ENCODE results near the gene TEX38. TPM values are rescaled to one million over a fixed set of nuclear protein-coding genes. Genes with fewer than 3 reads are reported as not detected.
A peak's percentile ranks its signal among the peaks of the same experiment; 100 is the strongest.
"Not testable (repeated sequence)": the region's sequence is repeated elsewhere in the genome, so short reads cannot be mapped to it uniquely, and the experiment has no call there.

The TEX38 gene
- total RNA-seq, 2 donors from 2014 or later = not detected

DNA sequence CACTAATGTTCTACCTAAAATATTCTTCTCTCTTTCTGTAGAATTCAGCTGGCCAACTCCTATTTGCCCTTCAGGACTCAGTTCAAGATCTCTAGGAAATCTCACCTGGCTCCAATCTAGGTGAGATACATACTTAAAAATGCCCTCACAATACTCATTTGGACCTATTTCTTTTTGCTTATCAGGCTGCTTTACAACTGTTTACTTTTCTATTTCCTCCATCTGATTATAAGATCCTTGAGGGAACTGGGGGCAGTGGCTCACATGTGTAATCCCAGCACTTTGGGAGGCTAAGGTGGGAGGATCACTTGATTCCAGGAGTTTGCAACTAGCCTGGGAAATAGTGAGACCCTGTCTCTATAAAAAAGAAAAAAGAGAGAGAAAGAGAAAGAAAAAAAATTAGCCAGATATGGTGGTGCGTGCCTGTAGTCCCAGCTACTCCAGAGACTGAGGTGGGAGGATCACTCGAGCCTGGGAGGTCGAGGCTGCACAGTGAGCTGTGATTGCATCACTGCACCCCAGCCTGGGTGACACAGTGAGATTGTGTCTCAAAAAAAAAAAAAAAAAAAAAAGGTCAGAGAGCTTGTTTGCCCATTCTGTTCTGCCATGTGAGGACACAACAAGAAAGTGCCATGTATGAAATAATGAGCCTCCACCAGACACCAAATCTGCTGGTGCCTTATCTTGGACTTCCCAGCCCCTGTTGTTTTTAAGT is 32.4 kb downstream of the TEX38 start:
- H3K4me3 Mint-ChIP-seq = no peak overlapping the region
- DNase-seq (no peak), ATAC-seq (no peak)
- peak overlapping the region; percentile 16 for H3K27ac Mint-ChIP-seq
- H3K9me3 ChIP-seq (ENCODE audit: control insufficient read depth, low read length, poor library complexity, severe bottlenecking) = no peaks in the 10 kb centered on the region
- peaks cover 4% of the 10 kb centered on the region for H3K36me3 Mint-ChIP-seq (ENCODE audit: low read depth)
- peaks cover 31% of the 10 kb centered on the region for H3K4me1 Mint-ChIP-seq
- no peaks in the 10 kb centered on the region for H3K27me3 Mint-ChIP-seq

DNA sequence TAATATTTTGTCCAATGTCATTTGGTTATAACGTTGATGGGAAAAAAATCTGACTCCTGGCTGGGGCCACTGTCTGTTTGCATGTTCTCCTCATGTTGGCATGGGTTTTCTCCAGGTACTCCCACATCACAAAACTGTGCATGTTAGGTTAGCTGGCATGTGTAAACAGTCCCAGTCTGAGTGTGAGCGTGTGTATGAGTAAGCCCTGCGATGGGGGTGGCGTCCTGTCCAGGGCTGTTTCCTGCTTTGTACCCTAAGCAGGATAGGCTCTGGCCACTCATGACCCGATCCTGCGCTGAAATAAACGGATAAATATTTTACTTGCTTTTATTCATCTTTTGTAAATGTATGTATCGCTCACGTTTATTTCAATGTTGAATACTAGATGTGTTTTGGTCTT is 33.8 kb downstream of the TEX38 start:
- ATAC-seq = no peak
- peaks cover 27% of the 10 kb centered on the region for H3K4me1 Mint-ChIP-seq
- no peak overlapping the region for H3K27ac Mint-ChIP-seq

DNA sequence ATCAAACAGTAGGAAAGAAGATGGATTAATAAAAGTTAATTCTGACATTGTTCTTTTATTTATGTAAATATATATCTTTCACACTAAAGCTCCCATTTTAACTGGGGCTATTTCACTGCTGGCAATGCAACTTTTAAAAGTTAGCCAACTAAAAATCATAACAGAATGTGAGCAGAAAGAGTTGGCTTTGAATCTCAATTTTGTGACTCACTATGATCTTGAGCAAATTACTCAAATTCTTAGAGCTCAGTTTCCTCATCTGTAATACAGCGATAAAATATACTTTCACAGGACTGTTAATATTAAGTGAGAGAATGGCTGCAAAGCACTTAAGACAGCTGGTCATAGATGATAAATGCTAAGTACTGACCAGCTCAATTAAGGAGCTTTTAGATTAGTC is 36.5 kb downstream of the TEX38 start:
- Mint-ChIP-seq H3K27me3 (no peaks in the 10 kb centered on the region), H3K27ac (peak overlapping the region; percentile 24), H3K36me3 (ENCODE audit: low read depth) (peaks cover 6% of the 10 kb centered on the region), H3K4me3 (no peak overlapping the region), H3K4me1 (peaks cover 20% of the 10 kb centered on the region)
- DNase-seq (no peak), ATAC-seq (no peak)
- H3K9me3 ChIP-seq (ENCODE audit: control insufficient read depth, low read length, poor library complexity, severe bottlenecking) = no peaks in the 10 kb centered on the region

More for the DNA sequence above, 33.8 kb downstream of the TEX38 start:
- H3K36me3 Mint-ChIP-seq (ENCODE audit: low read depth) = peaks cover 6% of the 10 kb centered on the region
- no peaks in the 10 kb centered on the region for H3K27me3 Mint-ChIP-seq
- H3K4me3 Mint-ChIP-seq = no peak overlapping the region
- H3K9me3 ChIP-seq (ENCODE audit: control insufficient read depth, low read length, poor library complexity, severe bottlenecking) = no peaks in the 10 kb centered on the region
- DNase-seq = no peak

DNA sequence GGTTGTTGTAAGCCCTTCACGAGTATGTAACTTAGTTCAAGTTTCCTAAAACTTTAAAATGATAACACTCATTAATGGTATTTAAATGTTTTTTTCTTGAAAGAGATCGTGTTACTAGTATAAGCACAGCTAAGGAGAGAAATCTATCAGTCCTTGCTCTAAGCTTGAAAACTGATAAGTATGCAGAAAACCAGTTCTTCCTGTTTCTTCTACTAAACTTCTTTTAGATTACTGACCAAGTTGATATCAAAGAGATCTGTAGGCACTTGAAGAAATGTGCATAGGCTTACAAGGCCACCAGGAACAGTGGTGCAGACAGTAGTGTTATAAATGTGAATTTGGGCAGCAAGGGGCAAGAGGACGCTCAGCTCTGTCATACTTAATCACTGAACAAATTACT is 43.3 kb downstream of the TEX38 start:
- no peaks in the 10 kb centered on the region for H3K9me3 ChIP-seq (ENCODE audit: control insufficient read depth, low read length, poor library complexity, severe bottlenecking)
- Mint-ChIP-seq H3K27me3 (no peaks in the 10 kb centered on the region), H3K4me3 (no peak overlapping the region), H3K36me3 (ENCODE audit: low read depth) (peaks cover 5% of the 10 kb centered on the region), H3K27ac (no peak overlapping the region), H3K4me1 (peaks cover 48% of the 10 kb centered on the region)
- DNase-seq = no peak
- no peak for ATAC-seq

DNA sequence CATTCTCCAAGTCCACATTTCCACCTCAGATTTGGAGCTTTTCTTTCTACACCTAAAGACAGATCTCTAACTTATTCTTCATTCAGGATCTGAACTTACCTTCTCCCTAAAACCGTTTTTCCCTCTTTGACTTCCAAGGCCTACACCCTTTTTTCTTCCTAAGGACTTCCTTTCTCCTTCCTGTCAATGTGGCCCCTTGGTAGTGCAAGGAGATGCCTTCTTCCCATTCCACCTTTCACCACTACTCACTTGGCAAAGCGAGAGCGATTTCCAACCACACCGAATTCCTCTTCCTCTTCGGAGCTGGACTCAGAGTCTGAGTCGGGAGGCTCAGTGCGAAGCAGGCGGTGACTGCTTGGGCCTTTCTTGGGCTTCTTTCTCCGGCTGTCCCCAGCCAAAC is 46.0 kb downstream of the TEX38 start:
- Mint-ChIP-seq H3K36me3 (ENCODE audit: low read depth) (peaks cover 5% of the 10 kb centered on the region), H3K27me3 (no peaks in the 10 kb centered on the region)
- no peak for DNase-seq

DNA sequence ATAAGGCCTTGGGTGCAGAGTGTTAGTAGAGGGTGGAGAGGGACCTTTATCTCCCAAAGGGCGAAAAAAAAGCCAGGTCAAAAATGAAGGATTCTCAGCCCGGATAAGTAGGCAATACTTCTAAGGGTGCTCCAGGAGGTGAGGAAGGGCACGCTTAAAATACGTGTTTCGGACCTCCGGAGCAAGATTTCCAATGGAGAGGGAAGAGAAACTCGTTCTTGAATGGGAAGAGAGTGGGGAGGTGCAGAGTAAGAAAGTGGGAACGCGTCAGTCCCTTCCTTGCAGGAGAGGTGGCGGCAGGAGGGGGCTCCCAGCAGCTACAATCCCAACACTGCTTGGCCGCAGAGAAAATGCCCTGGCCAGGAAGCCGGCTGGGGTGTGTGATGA is 46.7 kb downstream of the TEX38 start:
- Mint-ChIP-seq H3K4me1 (peaks cover 43% of the 10 kb centered on the region), H3K4me3 (peak overlapping the region; percentile 94), H3K27ac (peak overlapping the region; percentile 96), H3K27me3 (no peaks in the 10 kb centered on the region), H3K36me3 (ENCODE audit: low read depth) (peaks cover 5% of the 10 kb centered on the region)
- ATAC-seq (no peak), DNase-seq (no peak)
- no peaks in the 10 kb centered on the region for H3K9me3 ChIP-seq (ENCODE audit: control insufficient read depth, low read length, poor library complexity, severe bottlenecking)

More for the DNA sequence above, 46.0 kb downstream of the TEX38 start:
- peak overlapping the region; percentile 94 for H3K4me3 Mint-ChIP-seq
- H3K9me3 ChIP-seq (ENCODE audit: control insufficient read depth, low read length, poor library complexity, severe bottlenecking) = no peaks in the 10 kb centered on the region
- H3K4me1 Mint-ChIP-seq = peaks cover 43% of the 10 kb centered on the region
- peak overlapping the region; percentile 96 for H3K27ac Mint-ChIP-seq
- no peak for ATAC-seq

DNA sequence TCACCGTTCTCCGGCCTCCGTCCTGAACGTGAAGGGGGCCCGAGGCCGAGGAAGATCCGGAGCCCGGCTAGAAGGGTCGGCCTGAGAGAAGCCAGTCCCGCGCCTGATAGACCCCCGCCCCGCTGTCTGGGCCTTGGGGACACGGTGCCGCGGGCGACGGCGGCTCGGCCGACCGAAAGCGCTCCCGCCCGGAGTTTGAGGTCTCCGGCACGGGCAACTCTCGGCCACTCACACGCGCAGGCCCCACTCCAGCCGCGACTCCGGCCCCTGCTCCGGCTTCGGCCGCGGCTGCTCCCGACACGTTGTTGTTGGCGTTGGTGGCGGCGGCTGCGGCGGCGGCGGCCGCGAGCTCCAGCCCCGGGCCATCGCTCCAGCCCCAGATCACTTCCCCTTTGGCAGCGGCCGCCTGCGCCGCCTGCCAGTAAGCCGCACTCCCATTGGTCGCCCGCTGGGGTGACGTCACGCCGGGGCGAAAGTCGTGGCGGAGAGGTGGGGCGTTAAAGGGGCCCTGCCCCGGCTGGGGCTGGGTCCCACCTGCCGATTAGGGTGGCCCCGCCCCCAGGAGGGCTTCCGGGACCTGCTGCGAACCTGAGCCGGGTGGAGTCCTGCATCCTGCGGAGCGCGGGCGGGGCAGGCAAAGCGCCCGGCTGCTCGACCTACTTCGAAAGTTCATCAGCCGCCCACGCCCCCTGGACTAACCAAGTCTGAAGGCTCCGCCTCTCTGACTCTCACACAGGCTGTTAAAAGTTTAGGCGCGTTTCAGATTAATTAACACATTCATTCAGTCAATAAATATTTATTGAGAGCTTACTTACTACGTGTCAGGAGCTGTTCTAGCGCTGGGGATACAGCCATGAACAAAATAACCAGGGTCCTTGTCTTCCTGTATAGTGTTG is 47.3 kb downstream of the TEX38 start, which contains the start of gene EFCAB14:
Gene EFCAB14, minus strand, starts transcription at position 388 of the 896 bp plus-strand sequence. CDS start 1,027 bp downstream, outside the sequence.
- peak within 1 kb of the TSS; percentile 96 for H3K27ac Mint-ChIP-seq
- ATAC-seq = peak; percentile 99
- peaks cover 5% of the 10 kb centered on the region for H3K36me3 Mint-ChIP-seq (ENCODE audit: low read depth)
- H3K4me3 Mint-ChIP-seq = peak within 1 kb of the TSS; percentile 94
- no peaks in the 10 kb centered on the region for H3K27me3 Mint-ChIP-seq
- peak; percentile 98 to 100 (median 99) for DNase-seq
- H3K9me3 ChIP-seq (ENCODE audit: control insufficient read depth, low read length, poor library complexity, severe bottlenecking) = no peaks in the 10 kb centered on the region
- H3K4me1 Mint-ChIP-seq = peaks cover 43% of the 10 kb centered on the region

DNA sequence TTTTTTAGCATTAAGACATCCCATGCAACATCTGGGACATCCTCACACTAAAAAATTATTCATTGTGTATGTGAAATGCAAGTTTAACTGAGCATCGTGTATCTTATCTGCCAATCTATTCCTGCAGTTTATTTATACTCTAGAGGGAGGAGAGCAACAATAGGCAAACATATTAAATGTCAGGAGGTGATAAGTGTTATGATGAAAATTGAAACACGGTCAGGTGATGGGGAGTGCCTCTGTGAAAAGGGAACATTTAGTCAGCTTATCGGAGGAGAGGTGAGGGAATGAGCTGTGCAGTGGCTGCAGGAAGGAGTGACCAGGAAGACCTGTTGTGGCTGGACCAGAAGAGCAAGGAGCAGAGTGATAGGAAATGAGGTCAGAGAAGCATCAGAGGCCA is 48.0 kb downstream of the TEX38 start:
- H3K4me3 Mint-ChIP-seq = peak overlapping the region; percentile 92
- peaks cover 5% of the 10 kb centered on the region for H3K36me3 Mint-ChIP-seq (ENCODE audit: low read depth)
- H3K4me1 Mint-ChIP-seq = peaks cover 40% of the 10 kb centered on the region
- H3K27me3 Mint-ChIP-seq = no peaks in the 10 kb centered on the region
- DNase-seq (no peak), ATAC-seq (no peak)
- H3K9me3 ChIP-seq (ENCODE audit: control insufficient read depth, low read length, poor library complexity, severe bottlenecking) = no peaks in the 10 kb centered on the region
- H3K27ac Mint-ChIP-seq = peak overlapping the region; percentile 96

DNA sequence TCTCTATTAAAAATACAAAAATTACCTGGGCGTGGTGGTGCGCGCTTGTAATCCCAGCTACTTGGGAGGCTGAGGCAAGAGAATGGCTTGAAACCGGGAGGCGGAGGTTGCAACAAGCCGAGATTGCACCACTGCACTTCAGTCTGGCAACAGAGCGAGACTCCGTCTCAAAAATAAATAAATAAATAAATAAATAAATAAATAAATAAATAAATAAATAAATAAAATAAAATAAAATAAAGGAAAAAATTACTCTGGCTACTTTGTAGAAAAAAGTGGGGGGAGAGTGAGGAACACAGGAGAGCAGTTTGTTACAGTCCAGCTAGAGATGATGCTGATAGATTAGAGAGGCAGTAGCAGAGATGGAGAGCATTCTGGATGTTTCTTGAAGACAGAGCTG is 48.7 kb downstream of the TEX38 start:
- peak overlapping the region; percentile 96 for H3K27ac Mint-ChIP-seq
- not testable (repeated sequence) for ATAC-seq; H3K36me3 Mint-ChIP-seq (ENCODE audit: low read depth); H3K9me3 ChIP-seq (ENCODE audit: control insufficient read depth, low read length, poor library complexity, severe bottlenecking); DNase-seq; H3K27me3 Mint-ChIP-seq; H3K4me3 Mint-ChIP-seq
- H3K4me1 Mint-ChIP-seq = peaks cover 44% of the 10 kb centered on the region

DNA sequence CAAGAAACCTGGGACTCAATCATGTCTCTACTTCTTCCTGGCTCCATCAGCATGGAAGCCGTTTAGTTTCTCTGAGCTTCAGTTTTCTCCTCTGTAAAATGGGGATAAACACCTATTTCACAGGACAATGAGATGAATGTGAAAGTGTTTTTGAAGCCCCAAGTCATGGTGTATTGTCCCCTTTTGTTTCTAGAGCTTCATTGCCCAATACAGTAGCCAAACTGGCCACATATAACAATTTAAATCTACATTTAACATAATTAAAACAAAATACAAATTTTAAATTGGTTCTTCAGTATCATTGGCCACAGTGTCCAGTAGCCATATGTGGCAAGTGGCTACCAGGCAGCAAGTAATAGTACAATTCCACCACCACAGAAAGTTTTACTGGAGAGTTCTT is 49.5 kb downstream of the TEX38 start:
- peaks cover 7% of the 10 kb centered on the region for H3K36me3 Mint-ChIP-seq (ENCODE audit: low read depth)
- peaks cover 12% of the 10 kb centered on the region for H3K27me3 Mint-ChIP-seq
- DNase-seq = no peak
- no peak for ATAC-seq
- no peak overlapping the region for H3K4me3 Mint-ChIP-seq
- H3K27ac Mint-ChIP-seq = no peak overlapping the region
- no peaks in the 10 kb centered on the region for H3K9me3 ChIP-seq (ENCODE audit: control insufficient read depth, low read length, poor library complexity, severe bottlenecking)
- H3K4me1 Mint-ChIP-seq = peaks cover 42% of the 10 kb centered on the region

DNA sequence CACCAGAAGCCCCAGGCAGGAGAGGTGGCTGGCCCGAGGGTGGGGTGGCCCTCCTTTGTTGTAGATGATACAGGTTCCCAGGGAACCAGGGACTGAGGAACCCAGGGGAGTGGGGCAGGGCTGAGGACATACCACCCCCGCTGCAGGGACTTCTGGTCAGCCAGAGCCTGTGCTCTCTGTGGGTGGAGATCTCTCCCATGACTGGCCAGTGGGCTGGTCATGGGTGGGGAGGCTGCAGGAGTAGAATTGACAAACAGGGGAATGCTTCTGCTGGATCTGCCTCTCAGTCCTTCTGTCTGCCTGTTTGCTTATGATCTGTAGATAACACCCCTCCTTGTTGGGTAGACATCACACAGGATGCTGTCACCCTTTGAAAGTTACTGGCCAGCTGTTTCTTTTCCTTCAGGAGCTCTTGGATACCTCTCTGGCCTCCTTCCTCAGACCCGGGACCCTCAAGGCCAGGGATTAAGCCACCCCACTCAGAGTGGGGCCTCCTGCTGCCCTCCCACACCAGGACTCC is 50.1 kb downstream of the TEX38 start:
- peaks cover 37% of the 10 kb centered on the region for H3K4me1 Mint-ChIP-seq
- H3K27ac Mint-ChIP-seq = no peak overlapping the region
- ATAC-seq (no peak), DNase-seq (no peak)
- no peaks in the 10 kb centered on the region for H3K9me3 ChIP-seq (ENCODE audit: control insufficient read depth, low read length, poor library complexity, severe bottlenecking)
- H3K4me3 Mint-ChIP-seq = no peak overlapping the region
- peaks cover 16% of the 10 kb centered on the region for H3K27me3 Mint-ChIP-seq
- H3K36me3 Mint-ChIP-seq (ENCODE audit: low read depth) = peaks cover 7% of the 10 kb centered on the region
